H1 (cell line): ENCODE results near the gene ASS1. TPM values are rescaled to one million over a fixed set of nuclear protein-coding genes. Genes with fewer than 3 reads are reported as not detected.

Experiments
- CTCF ChIA-PET: fragments of 300-600 bp; sonication (Branson Sonifier 250); formaldehyde crosslinking; loops from one replicate; lab custom pipeline; 2021; ENCODE audit not compliant: partially characterized antibody; lab: Charles Lee
- POLR2A ChIA-PET: fragments of 300-600 bp; sonication (Branson Sonifier 250); formaldehyde crosslinking; loops from one replicate; lab custom pipeline; 2021; ENCODE audit warnings: inconsistent platforms; ENCODE audit not compliant: partially characterized antibody; lab: Charles Lee
- DNase-seq, 2 experiments: peaks; one replicate each; pipeline versions ENCODE4 v3.0.0 to v3.0.0-alpha.2; 2010 to 2022; ENCODE audit warnings: low spot score in 2 of 2, low read depth in 1 of 2, mixed read lengths in 1 of 2
- FAIRE-seq: peaks from 2 replicates; lab custom pipeline; 2011; peaks lifted over from hg19 to GRCh38; lab: Jason Lieb, UNC
- H2AFZ ChIP-seq: 2 replicates; pipeline ENCODE4 v1.8.1; 2012; ENCODE audit warnings: low read length, inconsistent platforms
- H2AK5ac ChIP-seq: 2 replicates; pipeline ENCODE4 v1.6.1; 2013; ENCODE audit warnings: low read depth, low read length
- H2BK120ac ChIP-seq: replicated peaks from 2 replicates; pipeline ENCODE3; 2013; ENCODE audit warnings: low read depth, low read length, inconsistent platforms
- H2BK12ac ChIP-seq: 2 replicates; pipeline ENCODE4 v1.6.1; 2013; ENCODE audit warnings: low read depth, low read length
- H2BK15ac ChIP-seq: 2 replicates; pipeline ENCODE4 v1.6.1; 2013; ENCODE audit warnings: low read length
- H2BK20ac ChIP-seq: 2 replicates; pipeline ENCODE4 v1.6.1; 2013; ENCODE audit warnings: low read length
- H2BK5ac ChIP-seq: 2 replicates; pipeline ENCODE4 v1.6.1; 2013; ENCODE audit warnings: low read depth, low read length
- H3K14ac ChIP-seq: 2 replicates; pipeline ENCODE4 v1.6.1; 2013; ENCODE audit warnings: inconsistent platforms; ENCODE audit not compliant: insufficient read length
- H3K18ac ChIP-seq: 2 replicates; pipeline ENCODE4 v1.6.1; 2013; ENCODE audit warnings: low read length; ENCODE audit errors: extremely low read depth
- H3K23ac ChIP-seq: 2 replicates; pipeline ENCODE4 v1.6.1; 2013; ENCODE audit warnings: inconsistent platforms; ENCODE audit not compliant: insufficient read length
- H3K23me2 ChIP-seq: 2 replicates; pipeline ENCODE4 v1.6.1; 2013; ENCODE audit warnings: low read depth, low read length
- H3K27ac ChIP-seq: 2 replicates; pipeline ENCODE4 v1.6.1; 2011; ENCODE audit warnings: low read depth, low read length, inconsistent platforms
- H3K27me3 ChIP-seq, 4 experiments: replicated peaks in 1 of 4; 1 replicate in 1 of 4; 2 replicates in 3 of 4; pipeline versions ENCODE4 v1.6.1 to v1.8.1; 2011 to 2013; ENCODE audit warnings: low read length in 3 of 4, mild to moderate bottlenecking in 3 of 4, inconsistent platforms in 2 of 4, mixed read lengths in 2 of 4, moderate library complexity in 1 of 4; ENCODE audit not compliant: control insufficient read depth in 3 of 4, insufficient read depth in 3 of 4; ENCODE audit errors: extremely low read depth in 1 of 4
- H3K36me3 ChIP-seq, 4 experiments: 2 replicates each; pipeline versions ENCODE4 v1.6.1 to v1.8.1; 2011 to 2013; ENCODE audit warnings: mild to moderate bottlenecking in 4 of 4, low read length in 3 of 4, moderate library complexity in 2 of 4, control low read depth in 1 of 4, inconsistent platforms in 1 of 4; ENCODE audit not compliant: insufficient read depth in 4 of 4, control insufficient read depth in 2 of 4
- H3K4ac ChIP-seq: replicated peaks from 2 replicates; pipeline ENCODE3; 2013; ENCODE audit warnings: low read length, low read depth, mixed read lengths, inconsistent platforms; ENCODE audit not compliant: insufficient read length
- H3K4me1 ChIP-seq, 4 experiments: replicated peaks in 1 of 4; 1 replicate in 1 of 4; 2 replicates in 3 of 4; pipeline versions ENCODE4 v1.6.1 to v1.8.1; 2011 to 2013; ENCODE audit warnings: low read length in 3 of 4, inconsistent platforms in 2 of 4, mixed read lengths in 1 of 4; ENCODE audit not compliant: insufficient read depth in 4 of 4, control insufficient read depth in 3 of 4
- H3K4me2 ChIP-seq, 2 experiments: 2 replicates each; pipeline versions ENCODE4 v1.6.1 to v1.8.1; 2011 to 2013; ENCODE audit warnings: low read depth in 2 of 2, low read length in 2 of 2, control low read depth in 1 of 2, inconsistent platforms in 1 of 2, mild to moderate bottlenecking in 1 of 2; ENCODE audit not compliant: insufficient read depth in 1 of 2
- H3K4me3 ChIP-seq, 4 experiments: fragments of 200-600, 300-600 bp in 1 of 4; sonication (generic), shearing (Covaris generic), sonication (Bioruptor Twin) in 1 of 4; 2 replicates each; pipeline versions ENCODE4 v1.5.1 to v1.8.1; 2011 to 2016; ENCODE audit warnings: low read length in 4 of 4, low read depth in 3 of 4, control low read depth in 2 of 4, inconsistent platforms in 2 of 4, mild to moderate bottlenecking in 2 of 4, mixed read lengths in 1 of 4, moderate library complexity in 1 of 4; ENCODE audit not compliant: insufficient read depth in 2 of 4; ENCODE audit errors: extremely low read depth in 1 of 4
- H3K56ac ChIP-seq: replicated peaks from 2 replicates; pipeline ENCODE3; 2013; ENCODE audit warnings: low read depth, mild to moderate bottlenecking, mixed read lengths, low read length, inconsistent platforms; ENCODE audit not compliant: insufficient read length
- H3K79me1 ChIP-seq: 2 replicates; pipeline ENCODE4 v1.6.1; 2013; ENCODE audit warnings: low read depth, low read length, control low read depth
- H3K79me2 ChIP-seq, 2 experiments: 2 replicates each; pipeline versions ENCODE4 v1.6.1 to v1.8.1; 2012 to 2013; ENCODE audit warnings: low read length in 2 of 2, mild to moderate bottlenecking in 2 of 2, inconsistent platforms in 1 of 2; ENCODE audit not compliant: insufficient read depth in 2 of 2, control insufficient read depth in 1 of 2
- H3K9ac ChIP-seq, 4 experiments: replicated peaks in 1 of 4; 1 replicate in 1 of 4; 2 replicates in 3 of 4; pipeline versions ENCODE4 v1.6.1 to v1.8.1; 2011 to 2013; ENCODE audit warnings: low read depth in 3 of 4, low read length in 3 of 4, control low read depth in 2 of 4, mild to moderate bottlenecking in 2 of 4, moderate library complexity in 2 of 4, inconsistent platforms in 1 of 4; ENCODE audit errors: extremely low read depth in 1 of 4
- H3K9me3 ChIP-seq, 2 experiments: 2 replicates each; pipeline versions ENCODE4 v1.6.1 to v1.8.1; 2012 to 2013; ENCODE audit warnings: mild to moderate bottlenecking in 2 of 2, moderate library complexity in 2 of 2, control low read depth in 1 of 2, inconsistent platforms in 1 of 2, low read depth in 1 of 2, low read length in 1 of 2, mixed read lengths in 1 of 2; ENCODE audit not compliant: insufficient read depth in 2 of 2
- H4K20me1 ChIP-seq, 2 experiments: replicated peaks in 1 of 2; 2 replicates each; pipeline versions ENCODE3 to v1.8.1; 2011 to 2013; ENCODE audit warnings: inconsistent platforms in 2 of 2, low read length in 2 of 2, mild to moderate bottlenecking in 1 of 2; ENCODE audit not compliant: insufficient read depth in 2 of 2, control insufficient read depth in 1 of 2
- H4K5ac ChIP-seq: 2 replicates; pipeline ENCODE4 v1.6.1; 2013; ENCODE audit warnings: low read length, low read depth, mixed read lengths, inconsistent platforms; ENCODE audit not compliant: insufficient read length
- H4K8ac ChIP-seq: 2 replicates; pipeline ENCODE4 v1.8.0; 2013; ENCODE audit warnings: mild to moderate bottlenecking, moderate library complexity, low read length, inconsistent platforms; ENCODE audit not compliant: insufficient read depth; ENCODE audit errors: extremely low read depth
- H4K91ac ChIP-seq: replicated peaks from 2 replicates; pipeline ENCODE3; 2013; ENCODE audit warnings: low read length, mixed read lengths, inconsistent platforms; ENCODE audit not compliant: insufficient read length
- JUND ChIP-seq: IDR thresholded peaks from 2 replicates; pipeline ENCODE4 v1.6.1; 2011; ENCODE audit warnings: mild to moderate bottlenecking, improper control_type of control experiment, low read length
- MAFK ChIP-seq: IDR thresholded peaks from 2 replicates; pipeline ENCODE4 v1.6.1; 2012; ENCODE audit warnings: low read depth, mild to moderate bottlenecking, improper control_type of control experiment, low read length
- POLR2A ChIP-seq, 2 experiments: IDR thresholded peaks; 1 replicate in 1 of 2; 2 replicates in 1 of 2; pipeline ENCODE4 v1.6.1; 2011; ENCODE audit warnings: low read depth in 2 of 2, low read length in 2 of 2, mild to moderate bottlenecking in 2 of 2; ENCODE audit errors: control extremely low read depth in 1 of 2
- WGBS, 2 experiments: shearing (Covaris generic) in 1 of 2; methylation state at CpG; one replicate each; pipeline versions ENCODE4 v1.1.6 to v1.1.7; 2013 to 2015; ENCODE audit warnings: low lambda C conversion rate in 2 of 2, mixed read lengths in 2 of 2, inconsistent platforms in 1 of 2, low coverage in 1 of 2, missing lambda C conversion rate in 1 of 2; ENCODE audit not compliant: insufficient replicate concordance in 2 of 2, insufficient coverage in 1 of 2, insufficient read length in 1 of 2; ENCODE audit errors: extremely low coverage in 1 of 2, missing lambda C conversion rate in 1 of 2; 5-methylcytosine and 5-hydroxymethylcytosine counted together
- polyA plus RNA-seq, 7 experiments: library from polyadenylated mRNA; depleted of rRNA in 3 of 7; stranded (reverse) in 5 of 7; unstranded in 2 of 7; fragments of >200 nt in 5 of 7; fragments of 200-250 nt in 2 of 7; gene quantifications; 1 replicate in 5 of 7; 2 replicates in 1 of 7; 4 replicates in 1 of 7; pipeline versions ENCODE4 v1.2.1 to v1.2.3, GENCODE V29; 2011 to 2013; ENCODE audit warnings: missing spikeins in 2 of 7, mixed read lengths in 2 of 7
- total RNA-seq: library from RNA; stranded (reverse); fragmentation: NEBNext Ultra II Directional; extraction: Animal tissue kit (Norgen Biotek cat#: 25700); gene quantifications from 2 replicates; pipeline ENCODE4 v1.2.1, GENCODE V29; 2021

ASS1 gene
- total and polyA plus RNA-seq, 2 of the 8 experiments (the other 6 are each of a cell fraction or from before 2014, with no cell fraction given): 108 to 296 TPM

DNA sequence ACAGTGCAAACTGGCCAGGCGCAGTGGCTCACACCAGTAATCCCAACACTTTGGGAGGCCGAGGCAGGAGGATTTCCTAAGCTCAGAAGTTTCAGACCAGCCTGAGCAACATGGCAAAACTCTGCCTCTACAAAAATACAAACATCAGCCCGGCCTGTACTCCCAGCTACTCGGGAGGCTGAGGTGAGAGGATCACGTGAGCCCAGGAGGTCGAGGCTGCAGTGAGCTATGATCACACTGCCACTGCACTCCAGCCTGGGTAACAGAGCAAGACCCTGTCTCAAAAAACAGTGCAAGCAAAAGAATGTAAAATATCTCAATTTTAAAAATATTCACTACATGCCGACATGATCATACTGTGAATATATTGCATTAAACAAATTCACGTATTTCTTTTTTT, 83.9 kb downstream of the ASS1 start:
- POLR2A ChIA-PET: interaction anchor here (0.8 to 1.6 kb wide), 2 partner anchors 94 to 153 kb away, joined by 3 to 4 read pairs; no protein-coding TSS in a partner anchor
- H3K56ac ChIP-seq: no peak overlapping the region
- H3K18ac ChIP-seq: no peak overlapping the region
- TF ChIP-seq JUND (no peak), MAFK (no peak), POLR2A (IDR thresholded peaks at IDR 0.05; ENCODE audit: control extremely low read depth in 1 of 2, low read depth in 2 of 2, low read length in 2 of 2) (no peak)
- no peak overlapping the region for H4K8ac ChIP-seq
- H3K23me2 ChIP-seq: no peaks in the 10 kb centered on the region
- H2AFZ ChIP-seq: no peak overlapping the region
- H4K91ac ChIP-seq: no peak overlapping the region
- H3K9ac ChIP-seq: no peak overlapping the region
- no peak overlapping the region for H2AK5ac ChIP-seq
- H3K4ac ChIP-seq: no peak overlapping the region
- 0 out of 2 replicates have a peak overlapping the region, but pooled peaks have one; percentile 27 for H2BK12ac ChIP-seq
- H3K4me2 ChIP-seq: no peak overlapping the region
- FAIRE-seq (no peak), DNase-seq (no peak)
- H3K36me3 ChIP-seq: no peaks in the 10 kb centered on the region
- H3K79me2 ChIP-seq: no peaks in the 10 kb centered on the region
- H2BK15ac ChIP-seq: no peak overlapping the region
- H2BK120ac ChIP-seq: no peak overlapping the region
- peaks cover 0 to 15% (median 10%) of the 10 kb centered on the region in 4 experiments; a peak in 6 of 7 replicates for H3K4me1 ChIP-seq
- H3K4me3 ChIP-seq: no peak overlapping the region
- no peak overlapping the region for H2BK20ac ChIP-seq
- H3K14ac ChIP-seq: no peak overlapping the region
- no peak overlapping the region for H3K27ac ChIP-seq
- no peaks in the 10 kb centered on the region for H4K20me1 ChIP-seq
- no peak overlapping the region for H2BK5ac ChIP-seq
- WGBS, 2 experiments: 91% methylated on average over 8 of the region's 8 CpGs; no CpG with 5 or more reads in 1 of the 2 experiments
- no peaks in the 10 kb centered on the region for H3K79me1 ChIP-seq
- H3K23ac ChIP-seq: no peak overlapping the region
- H3K27me3 ChIP-seq: no peaks in the 10 kb centered on the region
- no peak overlapping the region for H4K5ac ChIP-seq
- CTCF ChIA-PET: interaction anchor here (0.6 to 0.9 kb wide), 5 partner anchors 10 to 1089 kb away, joined by 3 to 4 read pairs (median 3); no protein-coding TSS in a partner anchor
- no peaks in the 10 kb centered on the region for H3K9me3 ChIP-seq
